H9 (cell line): Measurements from ENCODE around the gene ARID4A. TPM values are rescaled to one million over a fixed set of nuclear protein-coding genes. Genes with fewer than 3 reads are reported as not detected.

Source experiments
- DNase-seq: peaks from one replicate; pipeline ENCODE4 v3.0.0-alpha.2; 2017
- H2AFZ ChIP-seq: one replicate; pipeline ENCODE4 v1.6.1; 2013; ENCODE audit warnings: mild to moderate bottlenecking, low read length, control low read depth, moderate library complexity
- H2AK5ac ChIP-seq: 2 replicates; pipeline ENCODE4 v1.6.1; 2013; ENCODE audit warnings: low read length, control low read depth, mixed read lengths; ENCODE audit not compliant: insufficient read length
- H2BK120ac ChIP-seq: one replicate; pipeline ENCODE4 v1.6.1; 2013; ENCODE audit warnings: low read depth, mild to moderate bottlenecking, low read length, control low read depth, inconsistent platforms; ENCODE audit not compliant: poor library complexity, severe bottlenecking
- H2BK12ac ChIP-seq: 2 replicates; pipeline ENCODE4 v1.6.1; 2013; ENCODE audit warnings: low read length, control low read depth, mixed read lengths, low read depth; ENCODE audit not compliant: insufficient read length
- H2BK15ac ChIP-seq: 2 replicates; pipeline ENCODE4 v1.6.1; 2013; ENCODE audit warnings: low read depth, low read length, control low read depth
- H2BK20ac ChIP-seq: one replicate; pipeline ENCODE4 v1.6.1; 2013; ENCODE audit warnings: low read depth, mild to moderate bottlenecking, low read length, control low read depth, inconsistent platforms; ENCODE audit not compliant: poor library complexity, severe bottlenecking
- H2BK5ac ChIP-seq: 2 replicates; pipeline ENCODE4 v1.6.1; 2013; ENCODE audit warnings: low read length, control low read depth, mixed read lengths; ENCODE audit not compliant: insufficient read length
- H3K14ac ChIP-seq: 2 replicates; pipeline ENCODE4 v1.6.1; 2013; ENCODE audit warnings: low read length, control low read depth; ENCODE audit not compliant: insufficient read depth
- H3K18ac ChIP-seq: 2 replicates; pipeline ENCODE4 v1.6.1; 2013; ENCODE audit warnings: low read depth, mild to moderate bottlenecking, mixed read lengths, low read length, control low read depth; ENCODE audit not compliant: insufficient read length
- H3K23ac ChIP-seq: 2 replicates; pipeline ENCODE4 v1.6.1; 2013; ENCODE audit warnings: low read length, control low read depth, mixed read lengths, low read depth; ENCODE audit not compliant: insufficient read length
- H3K23me2 ChIP-seq: 2 replicates; pipeline ENCODE4 v1.6.1; 2013; ENCODE audit warnings: low read depth, mild to moderate bottlenecking, mixed read lengths, low read length, control low read depth; ENCODE audit not compliant: insufficient read length, poor library complexity, severe bottlenecking
- H3K27ac ChIP-seq: 2 replicates; pipeline ENCODE4 v1.5.1; 2013; ENCODE audit warnings: low read length, control low read depth, mixed read lengths, low read depth; ENCODE audit not compliant: insufficient read length
- H3K27me3 ChIP-seq: 2 replicates; pipeline ENCODE4 v1.6.1; 2013; ENCODE audit warnings: low read length, control low read depth, inconsistent platforms; ENCODE audit not compliant: insufficient read depth
- H3K4ac ChIP-seq: 2 replicates; pipeline ENCODE4 v1.6.1; 2013; ENCODE audit warnings: low read depth, mild to moderate bottlenecking, control low read depth, inconsistent platforms, low read length, moderate library complexity
- H3K4me1 ChIP-seq: 2 replicates; pipeline ENCODE4 v1.6.1; 2013; ENCODE audit warnings: low read length, control low read depth, inconsistent platforms; ENCODE audit not compliant: insufficient read depth
- H3K4me2 ChIP-seq: 2 replicates; pipeline ENCODE4 v1.6.1; 2013; ENCODE audit warnings: low read length, control low read depth, mixed read lengths; ENCODE audit not compliant: insufficient read length, insufficient read depth
- H3K56ac ChIP-seq: 2 replicates; pipeline ENCODE4 v1.6.1; 2013; ENCODE audit warnings: low read depth, mild to moderate bottlenecking, mixed read lengths, low read length, control low read depth; ENCODE audit not compliant: insufficient read length
- H3K79me1 ChIP-seq: 2 replicates; pipeline ENCODE4 v1.6.1; 2013; ENCODE audit warnings: low read depth, mild to moderate bottlenecking, moderate library complexity, low read length, control low read depth, inconsistent platforms; ENCODE audit not compliant: insufficient read depth, poor library complexity, severe bottlenecking
- H3K79me2 ChIP-seq: 2 replicates; pipeline ENCODE4 v1.6.1; 2013; ENCODE audit warnings: low read length, control low read depth, inconsistent platforms; ENCODE audit not compliant: insufficient read depth
- H3K9ac ChIP-seq: 2 replicates; pipeline ENCODE4 v1.6.1; 2013; ENCODE audit warnings: low read length, control low read depth, mixed read lengths; ENCODE audit not compliant: insufficient read length; ENCODE audit errors: extremely low read depth
- H3K9me3 ChIP-seq: one replicate; pipeline ENCODE4 v1.6.1; 2013; ENCODE audit warnings: low read depth, low read length, inconsistent platforms; ENCODE audit not compliant: control insufficient read depth
- H3T11ph ChIP-seq: one replicate; pipeline ENCODE4 v1.6.1; 2013; ENCODE audit warnings: mild to moderate bottlenecking, low read length, control low read depth, inconsistent platforms
- H4K20me1 ChIP-seq: one replicate; pipeline ENCODE4 v1.6.1; 2013; ENCODE audit not compliant: control insufficient read depth, insufficient read length, insufficient read depth
- H4K5ac ChIP-seq: 2 replicates; pipeline ENCODE4 v1.6.1; 2013; ENCODE audit warnings: low read depth, mild to moderate bottlenecking, mixed read lengths, low read length, control low read depth; ENCODE audit not compliant: insufficient read length
- H4K8ac ChIP-seq: replicated peaks from 2 replicates; pipeline ENCODE4 v1.6.1; 2013; ENCODE audit warnings: low read length, control low read depth, mixed read lengths, low read depth; ENCODE audit not compliant: insufficient read length
- H4K91ac ChIP-seq: 2 replicates; pipeline ENCODE4 v1.6.1; 2013; ENCODE audit warnings: low read depth, mild to moderate bottlenecking, moderate library complexity, mixed read lengths, low read length, control low read depth; ENCODE audit not compliant: insufficient read length
- H3K27ac Mint-ChIP-seq, 3 experiments: 2 replicates in 2 of 3; 3 replicates in 1 of 3; pipeline ENCODE4 v1.8.0; 2020 to 2021; ENCODE audit warnings: mixed read lengths in 3 of 3, mild to moderate bottlenecking in 1 of 3, moderate library complexity in 1 of 3
- H3K27me3 Mint-ChIP-seq: 2 replicates; pipeline ENCODE4 v1.8.0; 2021; ENCODE audit warnings: low read depth, mild to moderate bottlenecking, moderate library complexity, mixed read lengths
- H3K36me3 Mint-ChIP-seq, 3 experiments: 2 replicates in 2 of 3; 3 replicates in 1 of 3; pipeline ENCODE4 v1.8.0; 2020 to 2021; ENCODE audit warnings: low read depth in 3 of 3, mixed read lengths in 3 of 3; ENCODE audit not compliant: insufficient read depth in 1 of 3
- H3K4me1 Mint-ChIP-seq, 2 experiments: 2 replicates each; pipeline ENCODE4 v1.8.0; 2020; ENCODE audit warnings: mixed read lengths in 2 of 2
- H3K4me3 Mint-ChIP-seq, 2 experiments: 2 replicates in 1 of 2; 3 replicates in 1 of 2; pipeline ENCODE4 v1.8.0; 2020 to 2021; ENCODE audit warnings: mild to moderate bottlenecking in 2 of 2, mixed read lengths in 2 of 2, moderate library complexity in 1 of 2
- H3K9me3 Mint-ChIP-seq, 2 experiments: 2 replicates in 1 of 2; 3 replicates in 1 of 2; pipeline ENCODE4 v1.8.0; 2020; ENCODE audit warnings: mild to moderate bottlenecking in 2 of 2, mixed read lengths in 2 of 2, moderate library complexity in 1 of 2
- CTCF ChIP-seq: fragments of 200-600 bp; sonication (generic); conservative IDR thresholded peaks from 3 replicates; pipeline ENCODE4 v1.8.0; 2021; ENCODE audit warnings: antibody characterized with exemption, mild to moderate bottlenecking
- total RNA-seq: library from RNA; stranded (reverse); gene quantifications from 2 replicates; pipeline ENCODE4 v1.2.1, GENCODE V29; 2021

Gene ARID4A
- total RNA-seq, 1 experiment from 2014 or later: 13.2 TPM

GRCh38 chr14:58283730-58284129 is 14.6 kb upstream of the ARID4A start:
- no peak overlapping the region for H4K91ac ChIP-seq
- Mint-ChIP-seq H3K27me3 (no peaks in the 10 kb centered on the region), H3K27ac (no peak overlapping the region), H3K4me3 (no peak overlapping the region), H3K9me3 (no peaks in the 10 kb centered on the region), H3K4me1 (no peaks in the 10 kb centered on the region), H3K36me3 (peaks cover 21 to 74% (median 66%) of the 10 kb centered on the region in 3 experiments; a peak in 6 of 7 replicates)
- H3K9ac ChIP-seq: no peak overlapping the region
- no peak for TF ChIP-seq CTCF
- H2BK12ac ChIP-seq: no peak overlapping the region
- no peak overlapping the region for H2AFZ ChIP-seq
- H2BK120ac ChIP-seq: no peak overlapping the region
- no peak overlapping the region for H3K4me2 ChIP-seq
- no peaks in the 10 kb centered on the region for H4K20me1 ChIP-seq
- H3K4me1 ChIP-seq: no peaks in the 10 kb centered on the region
- H3K79me2 ChIP-seq: peaks cover 2% of the 10 kb centered on the region; the same call in 1 of the 2 replicates
- H3K23me2 ChIP-seq: no peaks in the 10 kb centered on the region
- H2BK5ac ChIP-seq: no peak overlapping the region
- peaks cover 6% of the 10 kb centered on the region for H3K79me1 ChIP-seq
- no peak for DNase-seq
- H3K23ac ChIP-seq: no peak overlapping the region
- no peak overlapping the region for H3K27ac ChIP-seq
- H3K27me3 ChIP-seq: no peaks in the 10 kb centered on the region
- no peak overlapping the region for H3K14ac ChIP-seq
- no peak overlapping the region for H2BK20ac ChIP-seq
- H2BK15ac ChIP-seq: no peak overlapping the region
- no peak overlapping the region for H4K5ac ChIP-seq
- no peak overlapping the region for H4K8ac ChIP-seq
- no peak overlapping the region for H3K56ac ChIP-seq
- H2AK5ac ChIP-seq: no peak overlapping the region
- H3T11ph ChIP-seq: no peak overlapping the region
- no peaks in the 10 kb centered on the region for H3K9me3 ChIP-seq
- no peak overlapping the region for H3K18ac ChIP-seq
- H3K4ac ChIP-seq: no peak overlapping the region
